ENCODE results near the gene SYK.

The SYK gene

GRCh38 chr9:90945336-90945735 is 143.7 kb downstream of the SYK start:
- no peak overlapping the region for H3K9ac ChIP-seq (ENCODE audit: low read depth, low read length)
- no peaks in the 10 kb centered on the region for H3K27me3 ChIP-seq (ENCODE audit: insufficient read depth, low read length, poor library complexity)
- peaks cover 24% of the 10 kb centered on the region for H3K4me1 ChIP-seq (ENCODE audit: insufficient read depth, low read length)
- H3K27ac ChIP-seq (ENCODE audit: low read length), result no peak overlapping the region
- H3K9me3 ChIP-seq (ENCODE audit: insufficient read depth, low read length, severe bottlenecking), result no peaks in the 10 kb centered on the region
- no peaks in the 10 kb centered on the region for H4K20me1 ChIP-seq (ENCODE audit: insufficient read depth, low read length)
- no peak overlapping the region for H3K4me3 ChIP-seq (ENCODE audit: low read depth in 1 of 2, low read length in 2 of 2)
- no peak for TF ChIP-seq EZH2 (IDR thresholded peaks at IDR 0.05; ENCODE audit: borderline replicate concordance, low read depth, low read length, severe bottlenecking)
- no peak for TF ChIP-seq CTCF (IDR thresholded peaks at IDR 0.05; ENCODE audit: borderline replicate concordance, extremely low read depth, low read length, poor library complexity, severe bottlenecking)
- H3K4me2 ChIP-seq (ENCODE audit: insufficient read depth, low read length), result no peak overlapping the region
- no peak overlapping the region for H2AFZ ChIP-seq (ENCODE audit: low read depth, low read length)
- no peak for DNase-seq
- no peaks in the 10 kb centered on the region for H3K36me3 ChIP-seq (ENCODE audit: insufficient read depth, low read length)
- no peak for ATAC-seq (ENCODE audit: insufficient read depth, low read depth)
- H3K79me2 ChIP-seq (ENCODE audit: insufficient read depth, low read length), result no peaks in the 10 kb centered on the region

- Histone ChIP-seq H3K36me3 (ENCODE audit: insufficient read depth, low read length) (no peaks in the 10 kb centered on the region), H3K27me3 (ENCODE audit: insufficient read depth, low read length, poor library complexity) (no peaks in the 10 kb centered on the region), H3K27ac (ENCODE audit: low read length) (no peak overlapping the region), H3K9ac (ENCODE audit: low read depth, low read length) (no peak overlapping the region), H3K4me2 (ENCODE audit: insufficient read depth, low read length) (no peak overlapping the region), H3K4me1 (ENCODE audit: insufficient read depth, low read length) (peaks cover 18% of the 10 kb centered on the region), H3K79me2 (ENCODE audit: insufficient read depth, low read length) (no peaks in the 10 kb centered on the region), H2AFZ (ENCODE audit: low read depth, low read length) (no peak overlapping the region), H3K9me3 (ENCODE audit: insufficient read depth, low read length, severe bottlenecking) (no peaks in the 10 kb centered on the region), H4K20me1 (ENCODE audit: insufficient read depth, low read length) (no peaks in the 10 kb centered on the region), H3K4me3 (ENCODE audit: low read depth in 1 of 2, low read length in 2 of 2) (no peak overlapping the region)
- ATAC-seq (ENCODE audit: insufficient read depth, low read depth) (no peak), DNase-seq (no peak)
- TF ChIP-seq EZH2 (IDR thresholded peaks at IDR 0.05; ENCODE audit: borderline replicate concordance, low read depth, low read length, severe bottlenecking), result no peak
- no peak for TF ChIP-seq CTCF (IDR thresholded peaks at IDR 0.05; ENCODE audit: borderline replicate concordance, extremely low read depth, low read length, poor library complexity, severe bottlenecking)
Measured at GRCh38 chr9:90946982-90947381, 145.4 kb downstream of the SYK start.

All from DND-41 (cell line).